ENCODE measurements around the gene PLPPR3. TPM values are rescaled to one million over a fixed set of nuclear protein-coding genes. Genes with fewer than 3 reads are reported as not detected.
"Not testable (repeated sequence)": the region's sequence is repeated elsewhere in the genome, so short reads cannot be mapped to it uniquely, and the experiment has no call there.

Gene PLPPR3
- polyA plus RNA-seq, 4 donors = 0.49 to 0.57 TPM; not detected in 2

DNA sequence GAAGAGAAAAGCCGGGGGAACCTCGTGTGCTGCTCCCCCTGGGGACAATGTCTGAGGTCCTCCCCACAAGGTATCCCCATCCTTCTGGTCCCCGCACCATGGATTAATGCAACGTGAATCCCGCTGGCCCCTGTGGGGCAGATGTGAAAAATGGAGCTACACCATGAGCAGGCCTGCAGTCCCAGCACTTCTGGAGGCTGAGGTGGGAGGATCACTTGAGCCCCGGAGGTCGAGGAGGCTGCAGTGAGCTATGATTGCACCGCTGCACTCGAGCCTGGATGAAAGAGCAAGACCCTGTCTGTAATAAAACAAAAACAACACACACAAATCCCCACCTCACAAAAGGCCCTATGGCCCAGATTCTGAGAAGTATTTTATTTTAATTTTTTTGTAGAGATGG lies 36.5 kb upstream of the PLPPR3 start:
- DNase-seq = no peak
- peaks cover 0 to 3% of the 10 kb centered on the region in 2 donors for H3K9me3 ChIP-seq (ENCODE audit: control insufficient read depth in 2 of 2, insufficient read depth in 1 of 2, low read depth in 1 of 2, low read length in 1 of 2)
- no peaks in the 10 kb centered on the region for H3K36me3 ChIP-seq (ENCODE audit: control insufficient read depth in 3 of 3, insufficient read depth in 2 of 3, low read depth in 1 of 3, low read length in 3 of 3)
- no peak for FAIRE-seq
- H3K27ac ChIP-seq (ENCODE audit: low read depth in 1 of 3, low read length in 2 of 3) = no peak overlapping the region
- no peak overlapping the region for H3K4me3 ChIP-seq (ENCODE audit: low read depth in 1 of 3, low read length in 3 of 3)
- H3K4me1 ChIP-seq (ENCODE audit: control insufficient read depth in 3 of 3, insufficient read depth in 2 of 3, low read depth in 1 of 3, low read length in 2 of 3) = peaks cover 0 to 8% (median 0%) of the 10 kb centered on the region in 3 donors
- 66 to 77% (median 74%) methylated on average over 9 of the region's 9 CpGs for WGBS, 3 donors
- H3K27me3 ChIP-seq (ENCODE audit: control insufficient read depth in 3 of 3, insufficient read depth in 3 of 3, low read length in 3 of 3) = peaks cover 4 to 19% (median 5%) of the 10 kb centered on the region in 3 donors

- Histone ChIP-seq H3K27ac (ENCODE audit: low read depth in 1 of 3, low read length in 2 of 3) (no peak overlapping the region), H3K9me3 (ENCODE audit: control insufficient read depth in 2 of 2, insufficient read depth in 1 of 2, low read depth in 1 of 2, low read length in 1 of 2) (peaks cover 0 to 3% of the 10 kb centered on the region in 2 donors), H3K4me3 (ENCODE audit: low read depth in 1 of 3, low read length in 3 of 3) (no peak overlapping the region), H3K27me3 (ENCODE audit: control insufficient read depth in 3 of 3, insufficient read depth in 3 of 3, low read length in 3 of 3) (peaks cover 3 to 38% (median 12%) of the 10 kb centered on the region in 3 donors), H3K36me3 (ENCODE audit: control insufficient read depth in 3 of 3, insufficient read depth in 2 of 3, low read depth in 1 of 3, low read length in 3 of 3) (no peaks in the 10 kb centered on the region), H3K4me1 (ENCODE audit: control insufficient read depth in 3 of 3, insufficient read depth in 2 of 3, low read depth in 1 of 3, low read length in 2 of 3) (peaks cover 0 to 8% (median 0%) of the 10 kb centered on the region in 3 donors)
- WGBS, 3 donors = 73 to 79% (median 75%) methylated on average over 33 to 40 of the region's 40 CpGs
- FAIRE-seq = no peak
- DNase-seq = no peak
These were observed 33.9 kb upstream of the PLPPR3 start for GRCh38 chr19:855566-856120.

DNA sequence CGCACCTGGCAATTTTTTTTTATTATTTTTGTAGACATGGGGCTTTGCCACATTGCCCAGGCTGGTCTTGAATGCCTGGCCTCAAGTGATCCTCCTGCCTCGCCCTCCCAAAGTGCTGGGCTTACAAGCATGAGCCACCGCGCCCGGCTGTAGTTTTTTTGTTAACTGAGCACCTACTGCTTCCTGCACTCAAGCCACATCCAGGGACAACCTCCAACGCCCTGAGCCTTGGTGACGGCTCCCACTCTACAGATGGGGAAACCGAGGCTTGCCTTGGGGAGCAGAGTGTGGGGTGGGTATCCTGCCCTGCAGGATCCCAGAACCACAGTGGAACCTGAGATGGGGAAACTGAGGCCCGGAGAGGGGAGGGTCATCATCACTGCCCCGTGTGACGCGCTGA lies 33.4 kb upstream of the PLPPR3 start:
- FAIRE-seq (no peak), DNase-seq (no peak)
- H3K4me1 ChIP-seq (ENCODE audit: control insufficient read depth in 3 of 3, insufficient read depth in 2 of 3, low read depth in 1 of 3, low read length in 2 of 3) = peaks cover 0 to 8% (median 0%) of the 10 kb centered on the region in 3 donors
- H3K9me3 ChIP-seq (ENCODE audit: control insufficient read depth in 2 of 2, insufficient read depth in 1 of 2, low read depth in 1 of 2, low read length in 1 of 2) = peaks cover 0 to 3% of the 10 kb centered on the region in 2 donors
- H3K27ac ChIP-seq (ENCODE audit: low read depth in 1 of 3, low read length in 2 of 3) = no peak overlapping the region
- H3K27me3 ChIP-seq (ENCODE audit: control insufficient read depth in 3 of 3, insufficient read depth in 3 of 3, low read length in 3 of 3) = peaks cover 3 to 43% (median 12%) of the 10 kb centered on the region in 3 donors
- H3K4me3 ChIP-seq (ENCODE audit: low read depth in 1 of 3, low read length in 3 of 3) = no peak overlapping the region
- no peaks in the 10 kb centered on the region for H3K36me3 ChIP-seq (ENCODE audit: control insufficient read depth in 3 of 3, insufficient read depth in 2 of 3, low read depth in 1 of 3, low read length in 3 of 3)
- 81 to 89% (median 86%) methylated on average over 12 of the region's 12 CpGs for WGBS, 3 donors

- peak; percentile 86 for FAIRE-seq
- WGBS, 3 donors = 67 to 76% (median 70%) methylated on average over 6 of the region's 6 CpGs
- peaks cover 1 to 42% (median 12%) of the 10 kb centered on the region in 3 donors for H3K27me3 ChIP-seq (ENCODE audit: control insufficient read depth in 3 of 3, insufficient read depth in 3 of 3, low read length in 3 of 3)
These were observed 32.8 kb upstream of the PLPPR3 start for GRCh38 chr19:854549-854948.

GRCh38 chr19:853614-854220 lies 32.0 kb upstream of the PLPPR3 start:
- not testable (repeated sequence) for H3K4me3 ChIP-seq (ENCODE audit: low read depth in 1 of 3, low read length in 3 of 3); DNase-seq; H3K27ac ChIP-seq (ENCODE audit: low read depth in 1 of 3, low read length in 2 of 3); H3K9me3 ChIP-seq (ENCODE audit: control insufficient read depth in 2 of 2, insufficient read depth in 1 of 2, low read depth in 1 of 2, low read length in 1 of 2); H3K36me3 ChIP-seq (ENCODE audit: control insufficient read depth in 3 of 3, insufficient read depth in 2 of 3, low read depth in 1 of 3, low read length in 3 of 3); H3K4me1 ChIP-seq (ENCODE audit: control insufficient read depth in 3 of 3, insufficient read depth in 2 of 3, low read depth in 1 of 3, low read length in 2 of 3); FAIRE-seq
- peaks cover 1 to 38% (median 7%) of the 10 kb centered on the region in 3 donors for H3K27me3 ChIP-seq (ENCODE audit: control insufficient read depth in 3 of 3, insufficient read depth in 3 of 3, low read length in 3 of 3)
- 63 to 78% (median 69%) methylated on average over 10 to 12 of the region's 17 CpGs for WGBS, 3 donors

More at GRCh38 chr19:854549-854948, 32.8 kb upstream of the PLPPR3 start:
- Histone ChIP-seq H3K27ac (ENCODE audit: low read depth in 1 of 3, low read length in 2 of 3) (no peak overlapping the region), H3K4me3 (ENCODE audit: low read depth in 1 of 3, low read length in 3 of 3) (no peak overlapping the region), H3K9me3 (ENCODE audit: control insufficient read depth in 2 of 2, insufficient read depth in 1 of 2, low read depth in 1 of 2, low read length in 1 of 2) (peaks cover 0 to 3% of the 10 kb centered on the region in 2 donors), H3K36me3 (ENCODE audit: control insufficient read depth in 3 of 3, insufficient read depth in 2 of 3, low read depth in 1 of 3, low read length in 3 of 3) (no peaks in the 10 kb centered on the region), H3K4me1 (ENCODE audit: control insufficient read depth in 3 of 3, insufficient read depth in 2 of 3, low read depth in 1 of 3, low read length in 2 of 3) (peaks cover 0 to 5% (median 0%) of the 10 kb centered on the region in 3 donors)
- no peak for DNase-seq

DNA sequence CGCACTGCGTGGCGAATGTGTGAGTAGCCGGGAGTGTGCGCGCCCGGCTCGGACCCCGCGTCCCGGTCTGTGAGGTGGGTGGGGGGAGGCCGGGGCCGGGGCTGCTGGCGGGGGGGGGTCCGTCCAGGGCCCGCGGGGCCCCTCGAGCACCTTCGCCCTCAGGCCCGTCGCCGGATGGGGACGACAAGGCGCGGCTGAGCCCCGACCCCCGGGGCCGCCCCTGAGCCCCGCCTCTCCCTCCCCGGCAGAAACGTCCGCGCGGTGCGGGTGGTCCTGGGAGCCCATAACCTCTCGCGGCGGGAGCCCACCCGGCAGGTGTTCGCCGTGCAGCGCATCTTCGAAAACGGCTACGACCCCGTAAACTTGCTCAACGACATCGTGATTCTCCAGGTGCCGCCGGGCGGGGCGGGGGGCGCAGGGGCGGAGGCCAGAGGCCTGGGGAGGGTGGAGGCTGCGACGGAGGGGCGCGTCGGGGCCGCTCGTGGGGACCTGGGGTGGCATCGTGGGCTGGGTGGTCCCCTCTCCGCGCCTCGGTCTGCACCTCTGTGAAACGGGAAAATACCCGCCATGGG lies 31.3 kb upstream of the PLPPR3 start:
- WGBS, 3 donors = 32 to 56% (median 49%) methylated on average over 26 to 67 of the region's 67 CpGs
- H3K27ac ChIP-seq (ENCODE audit: low read depth in 1 of 3, low read length in 2 of 3) = no peak overlapping the region
- H3K4me1 ChIP-seq (ENCODE audit: control insufficient read depth in 3 of 3, insufficient read depth in 2 of 3, low read depth in 1 of 3, low read length in 2 of 3) = no peaks in the 10 kb centered on the region
- H3K9me3 ChIP-seq (ENCODE audit: control insufficient read depth in 2 of 2, insufficient read depth in 1 of 2, low read depth in 1 of 2, low read length in 1 of 2) = no peaks in the 10 kb centered on the region
- H3K27me3 ChIP-seq (ENCODE audit: control insufficient read depth in 3 of 3, insufficient read depth in 3 of 3, low read length in 3 of 3) = peaks cover 1 to 44% (median 7%) of the 10 kb centered on the region in 3 donors
- FAIRE-seq (no peak), DNase-seq (no peak)
- H3K4me3 ChIP-seq (ENCODE audit: low read depth in 1 of 3, low read length in 3 of 3) = no peak overlapping the region
- no peaks in the 10 kb centered on the region for H3K36me3 ChIP-seq (ENCODE audit: control insufficient read depth in 3 of 3, insufficient read depth in 2 of 3, low read depth in 1 of 3, low read length in 3 of 3)

DNA sequence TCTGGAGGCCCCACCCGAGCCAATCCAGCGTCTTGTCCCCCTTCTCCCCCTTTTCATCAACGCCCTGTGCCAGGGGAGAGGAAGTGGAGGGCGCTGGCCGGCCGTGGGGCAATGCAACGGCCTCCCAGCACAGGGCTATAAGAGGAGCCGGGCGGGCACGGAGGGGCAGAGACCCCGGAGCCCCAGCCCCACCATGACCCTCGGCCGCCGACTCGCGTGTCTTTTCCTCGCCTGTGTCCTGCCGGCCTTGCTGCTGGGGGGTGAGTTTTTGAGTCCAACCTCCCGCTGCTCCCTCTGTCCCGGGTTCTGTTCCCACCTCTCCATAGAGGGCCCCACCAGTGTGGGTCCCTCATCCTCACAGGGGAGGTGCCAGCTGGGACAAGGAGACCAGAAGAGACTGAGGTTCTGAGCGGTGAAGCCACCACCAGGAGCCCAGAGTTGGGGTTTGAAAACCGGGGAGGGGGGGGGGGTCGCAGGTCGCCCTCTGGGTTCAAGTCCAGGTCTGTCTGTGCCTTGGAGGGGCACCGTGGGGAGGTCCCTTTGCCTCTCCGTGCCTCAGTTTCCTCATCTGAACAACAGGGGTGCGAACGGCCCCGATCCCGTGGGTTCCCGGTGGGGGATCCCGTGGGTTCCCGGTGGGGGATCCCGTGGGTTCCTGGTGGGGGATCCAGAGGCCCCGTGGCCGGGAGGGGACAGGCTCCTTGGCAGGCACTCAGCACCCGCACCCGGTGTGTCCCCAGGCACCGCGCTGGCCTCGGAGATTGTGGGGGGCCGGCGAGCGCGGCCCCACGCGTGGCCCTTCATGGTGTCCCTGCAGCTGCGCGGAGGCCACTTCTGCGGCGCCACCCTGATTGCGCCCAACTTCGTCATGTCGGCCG lies 30.6 kb upstream of the PLPPR3 start, which contains the start of gene ELANE:
Gene ELANE, plus strand, starts transcription at position 168 of the 878 bp plus-strand sequence. Its CDS starts 26 bp downstream, at position 194.
- 54 to 64% (median 60%) methylated on average over 38 to 55 of the region's 55 CpGs for WGBS, 3 donors
- Histone ChIP-seq H3K9me3 (ENCODE audit: control insufficient read depth in 2 of 2, insufficient read depth in 1 of 2, low read depth in 1 of 2, low read length in 1 of 2) (no peaks in the 10 kb centered on the region), H3K4me3 (ENCODE audit: low read depth in 1 of 3, low read length in 3 of 3) (no peak within 1 kb of the TSS), H3K27ac (ENCODE audit: low read depth in 1 of 3, low read length in 2 of 3) (peak within 1 kb of the TSS in 1 of 3 donors; percentile 91), H3K36me3 (ENCODE audit: control insufficient read depth in 3 of 3, insufficient read depth in 2 of 3, low read depth in 1 of 3, low read length in 3 of 3) (no peaks in the 10 kb centered on the region), H3K4me1 (ENCODE audit: control insufficient read depth in 3 of 3, insufficient read depth in 2 of 3, low read depth in 1 of 3, low read length in 2 of 3) (no peaks in the 10 kb centered on the region), H3K27me3 (ENCODE audit: control insufficient read depth in 3 of 3, insufficient read depth in 3 of 3, low read length in 3 of 3) (peaks cover 1 to 51% (median 7%) of the 10 kb centered on the region in 3 donors)
- FAIRE-seq (no peak), DNase-seq (no peak)

GRCh38 chr19:850979-851335 lies 29.2 kb upstream of the PLPPR3 start:
- Histone ChIP-seq H3K27ac (ENCODE audit: low read depth in 1 of 3, low read length in 2 of 3) (peak overlapping the region in 2 of 3 donors; percentile 45 to 91), H3K9me3 (ENCODE audit: control insufficient read depth in 2 of 2, insufficient read depth in 1 of 2, low read depth in 1 of 2, low read length in 1 of 2) (no peaks in the 10 kb centered on the region), H3K4me3 (ENCODE audit: low read depth in 1 of 3, low read length in 3 of 3) (no peak overlapping the region), H3K27me3 (ENCODE audit: control insufficient read depth in 3 of 3, insufficient read depth in 3 of 3, low read length in 3 of 3) (peaks cover 3 to 63% (median 10%) of the 10 kb centered on the region in 3 donors), H3K4me1 (ENCODE audit: control insufficient read depth in 3 of 3, insufficient read depth in 2 of 3, low read depth in 1 of 3, low read length in 2 of 3) (no peaks in the 10 kb centered on the region), H3K36me3 (ENCODE audit: control insufficient read depth in 3 of 3, insufficient read depth in 2 of 3, low read depth in 1 of 3, low read length in 3 of 3) (no peaks in the 10 kb centered on the region)
- no peak for FAIRE-seq
- no peak for DNase-seq
- WGBS, 3 donors = 30 to 36% (median 34%) methylated on average over 13 of the region's 13 CpGs

All from small intestine (tissue), 7 donors.